Muscle of arm (tissue), 12 donors: ENCODE data around the gene PCNX3. TPM values are rescaled to one million over a fixed set of nuclear protein-coding genes. Genes with fewer than 3 reads are reported as not detected.
A peak's percentile ranks its signal among the peaks of the same experiment; 100 is the strongest.

ENCODE experiments used
- DNase-seq: peaks from one replicate; pipeline ENCODE4 v3.0.0-alpha.2; 2013
- polyA plus RNA-seq, 12 donors: library from polyadenylated mRNA; unstranded; fragments of 120-200 nt; gene quantifications; one replicate each; pipeline ENCODE4 v1.2.1, GENCODE V29; 2013; ENCODE audit not compliant: insufficient read length in 12 of 12

Gene PCNX3
- polyA plus RNA-seq, 12 donors: 9.8 to 155 (median 15.6) TPM

DNA sequence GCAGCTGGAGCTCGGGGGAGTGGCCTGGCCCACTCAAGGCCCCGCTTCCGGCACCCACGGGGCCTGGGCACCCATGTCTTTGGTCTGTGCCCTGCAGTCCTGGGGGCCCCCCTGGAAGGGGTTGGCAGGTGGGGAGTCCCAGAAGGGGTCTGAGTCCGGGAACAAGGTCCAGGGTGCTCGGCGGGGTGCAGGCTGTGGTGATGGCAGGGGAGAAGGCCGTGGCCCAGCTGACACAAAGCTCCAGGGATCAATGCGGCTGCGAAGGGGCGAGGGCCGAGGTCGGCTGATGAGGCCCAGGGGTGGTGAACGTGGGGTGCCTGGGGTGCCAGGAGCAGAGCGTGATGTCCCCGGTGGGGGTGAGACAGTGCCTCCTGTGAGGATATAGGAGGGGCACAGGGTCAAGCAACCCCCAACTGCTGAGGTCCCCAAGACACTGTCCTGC lies 17.3 kb upstream of the PCNX3 start:
- no peak for DNase-seq

DNA sequence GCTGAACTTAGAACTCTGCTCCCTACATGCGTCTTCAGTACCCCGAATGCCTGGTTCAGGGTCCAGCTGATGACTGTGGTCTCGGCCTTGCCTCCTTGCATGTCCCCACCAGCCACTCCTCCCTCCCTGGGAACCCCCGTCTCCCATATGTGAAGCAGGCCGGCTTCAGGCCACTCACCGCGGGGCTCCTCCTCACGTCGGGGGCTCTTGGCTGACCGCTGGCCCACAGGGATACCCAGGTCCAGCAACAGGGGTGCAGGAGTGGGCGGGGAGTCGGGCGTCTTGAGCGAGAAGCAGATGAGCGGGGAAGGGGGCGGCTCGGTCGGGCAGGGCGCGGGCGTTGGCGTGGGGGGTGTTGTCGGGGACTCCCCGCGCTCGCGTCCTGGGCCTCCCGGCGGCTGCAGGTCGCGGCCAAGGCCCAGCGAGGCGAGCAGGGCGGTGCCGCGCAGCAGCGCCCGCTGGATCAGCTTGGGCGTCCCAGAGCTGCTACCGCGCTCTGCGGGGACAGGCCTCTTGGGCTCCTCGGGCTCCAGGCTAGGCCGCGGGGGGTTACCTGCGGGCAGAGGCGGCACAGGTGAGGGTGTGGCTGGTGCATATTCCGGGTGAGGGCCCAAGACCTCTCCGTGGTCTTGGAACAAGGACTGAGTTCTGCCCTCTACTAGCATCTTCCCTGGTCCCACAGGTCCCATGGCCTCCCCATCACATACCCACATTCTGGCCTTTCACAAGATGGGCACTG lies 16.2 kb upstream of the PCNX3 start:
- no peak for DNase-seq

DNA sequence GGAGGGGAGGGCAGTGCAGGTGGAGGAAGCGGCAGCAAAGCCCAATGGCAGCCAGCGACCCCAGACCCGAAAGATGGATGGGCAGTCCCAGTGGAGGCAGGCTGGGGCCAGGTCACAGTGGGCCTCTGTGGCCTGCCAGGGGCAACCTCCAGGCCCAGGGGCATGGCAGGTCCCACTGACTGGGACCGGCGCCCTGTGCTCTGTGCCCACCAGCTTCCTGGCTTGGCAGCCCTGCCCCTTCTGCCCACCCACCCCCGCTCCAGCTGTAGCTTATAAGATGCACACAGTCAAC lies 15.7 kb upstream of the PCNX3 start:
- DNase-seq: no peak

DNA sequence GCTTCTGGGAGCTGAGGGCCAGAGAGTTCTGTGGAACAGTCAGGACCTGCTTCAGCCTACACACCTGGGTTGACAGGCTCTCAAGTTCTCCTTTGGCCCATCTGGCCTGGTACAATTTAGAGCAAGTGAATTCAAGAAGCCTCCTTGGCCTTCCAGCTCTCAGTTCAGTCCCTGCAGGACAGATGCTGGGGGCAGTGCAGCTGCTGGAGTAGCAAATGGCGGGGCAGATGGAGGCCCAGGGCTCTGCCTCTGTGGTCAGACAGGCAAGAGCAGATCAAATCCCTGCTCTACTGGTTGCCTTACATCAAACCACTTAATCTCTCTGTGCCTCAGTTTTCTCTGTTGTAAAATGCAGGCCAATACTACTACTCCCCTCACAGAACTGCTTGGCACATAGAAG lies 11.3 kb upstream of the PCNX3 start:
- DNase-seq: no peak

DNA sequence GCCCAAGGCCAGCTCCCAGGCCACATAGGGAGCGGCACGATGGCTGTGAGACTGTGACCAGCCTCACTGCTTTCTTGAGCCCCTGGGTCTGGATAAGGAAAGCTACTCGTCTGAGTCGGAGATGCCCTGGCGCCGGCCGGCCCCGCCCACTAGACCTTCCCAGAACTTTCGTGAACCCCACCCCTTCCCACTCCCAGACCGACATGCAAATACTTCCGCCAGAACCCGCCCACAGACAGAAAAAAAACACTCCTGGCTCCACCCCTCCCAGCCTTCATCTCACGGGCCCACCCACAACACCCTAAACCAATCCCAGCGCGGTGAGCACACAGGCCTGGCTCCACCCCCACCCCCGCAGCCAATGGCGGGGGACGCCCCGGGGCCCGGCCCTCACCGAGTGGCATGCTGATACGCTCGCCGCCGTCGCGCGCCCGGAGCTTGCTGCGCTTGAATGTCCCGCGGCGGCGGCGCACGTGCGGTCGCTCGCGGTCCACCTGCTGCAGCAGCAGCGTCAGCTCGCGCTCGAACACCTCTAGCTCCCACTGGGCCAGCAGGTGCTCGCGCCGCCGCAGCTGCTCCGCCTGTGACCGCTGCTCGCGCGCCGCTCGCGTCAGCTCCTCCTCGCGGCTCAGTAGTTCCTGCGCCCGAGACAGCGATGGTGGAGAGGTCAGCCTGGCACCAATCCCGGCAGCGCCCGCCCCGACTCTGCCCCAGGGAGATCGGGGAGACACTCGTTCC lies 8.5 kb upstream of the PCNX3 start:
- DNase-seq: peak; percentile 92

DNA sequence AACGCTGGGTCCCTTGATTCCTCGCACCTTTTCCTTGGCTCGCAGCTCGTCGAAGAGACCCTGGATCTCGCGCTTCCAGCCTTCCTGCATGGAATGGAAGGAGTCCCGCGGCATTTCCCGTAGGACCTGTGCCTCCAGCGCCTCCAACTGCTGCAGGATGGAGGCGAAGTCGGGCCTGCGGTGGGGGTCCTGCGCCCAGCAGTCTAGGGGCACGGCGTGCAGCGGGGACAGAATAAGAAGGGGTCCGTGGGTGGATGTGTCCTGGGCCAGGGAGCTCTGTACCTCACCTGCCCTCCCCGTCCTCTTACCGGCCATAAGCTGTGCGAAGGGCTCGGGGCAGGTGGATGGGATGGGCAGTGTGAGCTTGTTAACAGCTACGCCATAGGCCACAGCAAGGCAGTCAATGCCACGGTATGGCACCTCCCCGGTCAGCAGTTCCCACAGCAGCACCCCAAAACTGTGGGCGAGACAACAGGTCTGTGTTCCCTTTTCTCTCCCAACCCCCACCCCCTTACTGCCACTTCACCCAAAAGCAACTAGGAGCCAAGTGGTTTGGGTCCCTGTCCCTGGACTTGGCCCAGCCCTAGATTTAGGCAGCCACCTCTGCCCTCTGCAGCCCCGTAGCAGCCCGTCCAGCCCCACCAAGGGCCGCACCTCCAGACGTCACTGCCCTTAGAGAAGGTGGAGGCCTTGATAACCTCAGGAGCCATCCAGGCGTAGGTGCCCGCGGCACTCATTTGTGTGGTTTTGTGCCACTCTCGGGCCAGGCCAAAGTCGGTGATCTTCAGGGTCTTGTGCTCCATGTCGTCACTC lies 7.8 kb upstream of the PCNX3 start:
- no peak for DNase-seq

DNA sequence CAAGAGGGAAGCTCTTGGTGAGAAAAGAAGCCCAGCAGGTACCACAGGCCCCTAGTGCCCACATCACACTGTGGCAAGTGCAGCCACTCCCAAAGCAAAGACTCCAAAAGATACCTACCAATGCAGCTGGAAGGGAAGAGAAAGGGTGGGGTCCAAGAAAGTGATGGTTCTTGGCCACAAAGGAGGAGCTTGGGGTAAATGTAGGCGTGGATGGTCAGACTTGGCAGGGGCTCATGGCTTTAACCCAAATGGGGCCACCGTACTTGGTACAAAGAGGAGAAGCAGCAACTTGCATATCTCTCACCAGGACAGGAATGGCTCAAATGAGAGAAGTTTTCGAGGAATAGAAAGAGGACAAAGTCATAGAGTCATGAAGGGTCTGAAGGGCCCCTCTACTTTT lies 6.3 kb upstream of the PCNX3 start:
- DNase-seq: no peak

DNA sequence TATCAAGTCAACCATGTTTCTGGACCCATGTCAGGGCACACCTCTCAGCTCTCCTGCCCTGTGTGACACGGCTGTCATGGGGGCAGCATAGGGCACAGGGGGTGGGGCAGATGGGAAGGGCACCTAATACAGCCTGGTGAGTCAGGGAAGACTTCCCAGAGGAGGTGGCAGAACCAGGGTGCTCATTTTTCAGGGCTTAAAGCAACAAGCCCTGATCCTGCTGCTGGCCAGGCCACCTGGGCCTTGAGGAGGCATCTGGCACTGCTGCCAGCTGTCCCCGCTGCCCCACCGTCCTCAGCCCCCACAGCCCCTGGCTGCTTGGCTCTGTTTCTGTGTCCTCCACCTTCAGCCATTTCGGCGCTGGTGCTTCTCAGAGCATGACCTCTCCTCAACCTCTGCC lies 5.9 kb upstream of the PCNX3 start:
- DNase-seq: no peak

DNA sequence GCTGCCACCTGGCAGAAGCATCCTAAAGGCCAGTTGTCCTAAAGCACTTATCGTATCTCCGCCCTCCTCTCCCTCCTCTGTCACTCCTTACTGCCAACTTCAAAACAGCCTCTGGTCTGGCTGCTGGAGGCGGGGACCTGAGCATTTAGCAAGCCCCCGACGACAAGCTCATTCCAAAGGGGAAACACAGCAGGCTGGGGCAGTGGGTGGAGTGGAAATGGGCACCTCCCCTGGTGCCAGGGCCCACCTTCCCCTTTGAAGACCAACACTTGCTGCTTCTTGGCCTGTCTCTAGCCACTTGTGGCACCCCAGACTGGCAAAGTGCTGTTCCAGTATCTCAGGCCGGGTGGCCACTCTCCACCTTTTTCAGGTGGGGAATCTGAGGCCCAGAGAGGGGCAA lies 5.2 kb upstream of the PCNX3 start:
- no peak for DNase-seq

DNA sequence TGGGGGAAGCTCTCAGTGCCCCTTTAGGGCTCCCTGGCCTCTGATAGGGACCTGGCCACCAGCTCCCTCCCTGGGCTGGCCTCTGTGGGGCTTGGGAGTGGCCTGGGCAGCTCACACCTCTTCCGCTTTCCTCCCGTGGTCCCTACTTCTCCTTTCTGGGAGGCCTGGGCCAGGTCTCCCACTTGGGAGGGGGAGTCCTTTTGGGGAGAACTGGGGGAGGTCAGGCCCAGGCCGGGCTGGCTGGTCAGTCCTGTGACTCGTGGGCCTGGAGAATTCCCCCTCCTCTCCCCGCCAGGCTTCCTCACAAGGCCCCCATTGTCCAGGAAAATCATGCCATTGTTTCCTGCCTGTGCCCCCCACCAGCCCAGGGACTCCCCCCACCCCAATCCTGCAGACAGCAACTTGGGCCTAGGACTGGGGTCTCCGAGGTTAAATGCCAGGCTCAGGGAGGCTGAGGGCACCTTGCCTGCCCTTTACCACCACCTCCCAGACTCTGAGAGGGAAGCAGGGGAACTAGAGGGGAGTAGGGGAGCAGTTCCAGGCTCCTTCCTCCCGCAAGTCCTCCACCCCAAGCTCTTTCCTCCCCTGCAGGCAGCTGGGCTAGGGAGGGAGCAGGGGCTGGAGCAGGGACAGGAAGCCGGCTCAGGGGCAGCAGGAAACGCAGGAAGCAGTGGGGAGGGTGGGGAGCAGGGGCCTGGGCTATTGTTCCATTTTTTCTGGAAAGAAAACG lies 4.4 kb upstream of the PCNX3 start:
- no peak for DNase-seq

DNA sequence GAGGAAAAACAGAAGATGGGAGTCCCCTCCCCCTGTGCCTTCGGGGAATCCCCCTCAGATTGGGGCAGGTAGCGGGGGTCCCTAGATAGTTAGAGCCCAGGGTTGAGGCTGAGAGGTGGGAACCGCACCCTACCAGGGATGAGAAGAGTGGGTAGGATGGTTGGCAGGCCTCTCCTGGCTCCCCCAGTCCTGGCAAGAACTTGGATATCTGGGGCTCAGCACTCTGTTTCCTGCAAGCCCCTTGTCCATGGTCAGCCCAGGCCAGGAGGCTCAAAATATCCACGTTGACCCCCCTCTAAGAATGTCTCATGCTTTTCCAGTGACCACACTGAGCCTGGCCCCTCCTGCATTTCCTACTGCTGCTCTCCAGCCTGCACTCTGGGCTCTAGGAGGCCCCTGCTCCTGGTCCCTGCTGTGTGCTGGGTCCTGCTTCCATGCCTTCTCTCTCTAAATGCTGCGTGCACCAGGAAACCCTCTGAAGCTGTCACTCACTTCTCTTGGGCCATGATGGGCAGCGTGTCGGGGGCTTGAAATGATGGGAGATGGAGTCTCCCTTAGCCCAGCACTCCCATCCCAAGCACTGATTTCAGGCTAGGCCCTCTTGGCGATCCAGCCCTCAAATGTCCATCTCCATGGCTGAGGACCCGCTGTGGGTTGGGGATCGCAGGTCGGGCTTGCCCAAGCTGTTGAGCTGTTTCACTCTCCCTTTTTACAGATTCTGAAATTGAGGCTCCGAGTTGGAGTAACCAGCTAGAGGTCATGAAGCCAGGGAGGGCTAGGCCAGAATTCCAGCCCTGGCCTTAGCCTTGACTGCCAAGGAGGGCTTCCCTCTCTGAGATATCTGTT lies 3.6 kb upstream of the PCNX3 start:
- no peak for DNase-seq

DNA sequence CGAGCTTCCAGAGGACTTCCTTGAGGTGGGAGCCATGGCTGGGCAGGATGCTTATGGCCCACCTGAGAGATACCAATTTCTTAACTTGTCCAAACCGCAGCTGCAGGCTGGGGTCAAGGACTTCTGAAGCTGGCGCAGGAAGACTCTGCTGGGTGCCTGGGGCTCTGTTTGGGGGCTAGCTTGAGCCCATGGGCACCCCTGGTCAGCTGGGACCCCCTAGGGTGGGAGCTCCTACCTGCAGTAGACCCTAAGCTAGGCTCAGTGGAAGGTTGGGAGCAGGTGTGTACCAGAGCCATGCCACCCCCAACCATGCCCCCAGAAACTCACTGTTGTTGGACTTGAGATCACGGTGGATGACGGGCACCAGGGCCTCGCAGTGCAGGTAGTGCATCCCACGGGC lies 2.9 kb upstream of the PCNX3 start:
- DNase-seq: no peak

DNA sequence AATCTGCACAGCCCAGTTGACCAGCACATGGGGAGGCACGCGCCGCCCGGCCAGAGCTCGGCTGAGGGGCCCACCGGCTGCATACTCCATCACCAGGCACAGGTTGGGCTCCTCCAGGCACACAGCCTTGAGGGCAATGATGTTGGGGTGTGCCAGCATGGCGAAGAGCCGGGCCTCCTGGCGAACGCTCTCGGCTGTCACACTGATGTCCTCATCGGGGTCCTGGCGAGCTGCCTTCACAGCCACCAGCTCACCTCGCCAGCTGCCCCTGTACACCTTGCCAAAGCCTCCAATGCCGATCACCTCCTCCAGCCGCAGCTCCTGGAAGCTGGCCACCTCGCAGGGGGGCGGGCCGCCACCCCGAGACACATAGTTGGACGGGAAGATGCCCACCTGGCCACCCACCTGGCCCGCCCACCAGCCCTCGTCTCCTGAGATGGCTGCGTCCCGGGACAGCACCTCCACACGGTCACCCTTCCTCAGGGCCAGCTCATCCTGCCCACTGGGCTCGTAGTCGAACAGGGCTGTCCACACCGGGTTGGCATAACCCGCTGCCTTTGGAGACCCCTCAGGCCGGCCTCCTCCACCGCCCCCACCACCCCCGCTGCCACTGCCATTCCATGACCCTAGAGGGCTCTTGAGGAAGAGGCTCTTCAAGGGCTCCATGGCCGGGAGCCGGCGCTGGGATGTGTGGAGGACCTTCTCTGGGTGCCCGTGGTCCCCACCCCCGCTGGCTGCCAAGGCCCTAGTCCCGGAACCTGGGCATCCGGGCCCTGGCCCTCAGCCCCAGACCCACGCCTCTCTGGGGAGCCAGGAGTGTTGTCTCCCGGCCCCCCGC lies 2.3 kb upstream of the PCNX3 start:
- no peak for DNase-seq

DNA sequence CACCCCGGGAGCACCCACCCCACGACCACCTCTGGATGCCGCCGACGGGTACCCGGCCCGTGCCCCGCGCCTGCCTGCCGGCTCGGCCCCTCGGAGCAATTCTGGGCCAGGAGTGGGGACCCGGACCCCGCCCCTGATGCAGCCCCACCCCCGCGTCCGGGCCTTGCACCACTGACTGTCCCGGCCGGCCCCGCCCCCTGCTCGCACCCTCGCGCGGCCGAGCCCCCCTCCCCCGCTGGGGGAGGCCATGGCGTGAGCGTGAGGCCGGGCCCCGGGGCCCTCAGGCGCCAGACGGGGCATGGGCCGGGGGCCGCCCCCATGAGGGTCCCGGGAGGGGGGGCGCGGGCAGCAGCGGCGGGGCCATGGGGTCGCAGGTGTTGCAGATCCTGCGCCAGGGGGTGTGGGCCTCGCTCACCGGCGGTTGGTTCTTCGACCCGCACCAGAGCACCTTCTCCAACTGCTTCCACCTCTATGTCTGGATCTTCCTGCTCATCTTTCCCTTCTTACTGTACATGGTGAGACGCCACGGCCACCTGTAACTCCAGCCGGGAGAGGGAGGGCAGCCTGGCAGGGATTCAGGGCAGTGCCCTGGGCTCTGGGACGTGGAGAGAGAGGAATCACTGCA lies 486 bp downstream of the PCNX3 start:
- no peak for DNase-seq

DNA sequence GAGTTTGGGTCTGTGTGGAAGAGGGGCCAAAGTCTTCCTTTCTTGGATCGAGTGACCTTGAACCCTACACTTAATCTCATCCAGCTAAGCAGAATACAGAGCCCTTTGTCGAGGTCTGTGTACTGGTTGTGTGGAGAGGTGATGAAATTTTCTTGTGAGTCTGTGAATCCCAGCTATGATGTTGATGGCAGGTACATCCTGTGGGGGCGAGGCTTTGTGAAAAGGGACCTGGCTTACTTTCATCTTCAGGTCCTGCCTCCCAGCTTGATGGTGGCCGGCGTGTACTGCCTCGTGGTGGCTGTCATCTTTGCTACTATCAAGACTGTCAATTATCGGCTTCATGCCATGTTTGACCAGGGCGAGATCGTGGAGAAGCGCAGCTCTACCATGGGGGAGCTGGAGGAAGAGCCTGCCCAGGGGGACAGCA lies 1.0 kb downstream of the PCNX3 start:
- DNase-seq: no peak

DNA sequence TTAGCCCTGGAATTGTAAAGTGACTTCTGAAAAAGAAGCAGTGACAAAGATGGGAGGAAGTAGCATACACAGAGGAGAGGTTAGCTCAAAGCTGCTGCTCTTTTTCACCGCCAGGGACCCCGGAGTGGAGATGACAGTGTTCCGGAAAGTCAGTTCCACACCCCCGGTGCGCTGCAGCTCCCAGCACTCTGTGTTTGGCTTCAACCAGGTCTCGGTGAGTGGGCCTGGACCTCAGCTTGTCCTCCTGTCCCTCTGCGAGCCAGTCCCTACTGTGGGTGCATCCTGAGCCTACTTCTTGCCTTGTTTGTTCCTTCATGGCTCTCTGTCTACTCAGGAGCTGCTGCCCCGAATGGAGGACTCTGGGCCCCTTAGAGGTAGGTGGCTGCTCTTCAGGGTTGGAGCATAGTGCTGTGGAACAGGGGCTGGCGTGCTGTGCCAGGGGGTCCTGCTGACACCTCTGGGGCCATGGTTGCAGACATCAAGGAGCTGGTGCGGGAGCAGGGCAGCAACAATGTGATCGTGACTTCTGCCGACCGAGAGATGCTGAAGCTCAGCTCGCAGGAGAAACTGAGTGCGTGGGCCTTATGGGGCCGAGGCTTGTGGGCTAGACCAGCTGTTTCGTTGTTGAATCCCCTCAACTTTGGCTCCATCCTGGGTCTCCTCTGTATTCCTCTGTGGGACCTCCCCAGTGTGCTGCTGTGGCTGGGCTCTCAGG lies 1.7 kb downstream of the PCNX3 start:
- DNase-seq: no peak

DNA sequence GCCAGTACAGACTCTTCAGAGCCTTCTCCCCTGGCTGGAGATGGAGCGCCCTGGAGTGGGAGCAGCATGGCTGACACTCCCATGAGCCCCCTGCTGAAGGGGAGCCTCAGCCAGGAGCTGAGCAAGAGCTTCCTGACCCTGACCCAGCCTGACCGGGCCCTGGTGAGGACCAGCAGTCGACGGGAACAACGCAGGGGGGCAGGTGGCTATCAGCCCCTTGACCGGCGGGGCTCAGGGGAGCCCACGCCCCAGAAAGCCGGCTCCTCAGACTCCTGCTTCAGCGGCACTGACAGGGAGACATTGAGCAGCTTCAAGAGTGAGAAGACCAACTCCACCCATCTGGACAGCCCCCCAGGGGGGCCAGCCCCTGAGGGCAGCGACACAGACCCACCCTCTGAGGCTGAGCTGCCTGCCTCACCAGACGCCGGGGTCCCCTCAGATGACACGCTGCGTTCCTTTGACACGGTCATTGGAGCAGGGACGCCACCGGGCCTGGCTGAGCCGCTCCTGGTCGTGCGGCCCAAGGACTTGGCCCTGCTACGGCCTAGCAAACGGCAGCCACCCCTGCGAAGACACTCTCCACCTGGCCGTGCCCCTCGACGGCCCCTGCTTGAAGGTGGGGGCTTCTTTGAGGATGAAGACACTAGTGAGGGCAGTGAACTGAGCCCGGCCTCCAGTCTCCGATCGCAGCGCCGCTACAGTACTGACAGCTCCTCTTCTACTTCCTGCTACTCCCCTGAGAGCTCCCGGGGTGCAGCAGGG lies 2.6 kb downstream of the PCNX3 start:
- DNase-seq: no peak

DNA sequence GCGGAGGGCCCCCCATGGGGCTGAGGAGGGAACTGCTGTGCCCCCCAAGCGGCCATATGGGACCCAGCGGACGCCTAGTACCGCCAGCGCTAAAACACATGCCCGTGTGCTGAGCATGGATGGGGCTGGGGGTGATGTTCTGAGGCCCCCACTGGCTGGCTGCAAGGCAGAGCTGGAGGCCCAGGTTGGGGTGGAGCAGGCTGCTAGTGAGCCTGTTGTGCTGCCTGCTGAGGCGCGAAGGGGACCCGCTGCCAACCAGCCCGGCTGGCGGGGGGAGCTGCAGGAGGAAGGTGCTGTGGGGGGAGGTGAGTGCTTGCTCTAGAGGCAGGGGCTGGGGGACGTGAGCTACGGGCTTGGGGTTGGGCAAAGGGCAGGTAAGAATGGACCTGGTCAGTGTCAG lies 3.2 kb downstream of the PCNX3 start:
- DNase-seq: no peak
